ENCODE results near the gene TESPA1. TPM values are rescaled to one million over a fixed set of nuclear protein-coding genes. Genes with fewer than 3 reads are reported as not detected.

The TESPA1 gene
- total and polyA plus RNA-seq, 2 experiments from 2014 or later = 0.34 TPM; not detected in 1

DNA sequence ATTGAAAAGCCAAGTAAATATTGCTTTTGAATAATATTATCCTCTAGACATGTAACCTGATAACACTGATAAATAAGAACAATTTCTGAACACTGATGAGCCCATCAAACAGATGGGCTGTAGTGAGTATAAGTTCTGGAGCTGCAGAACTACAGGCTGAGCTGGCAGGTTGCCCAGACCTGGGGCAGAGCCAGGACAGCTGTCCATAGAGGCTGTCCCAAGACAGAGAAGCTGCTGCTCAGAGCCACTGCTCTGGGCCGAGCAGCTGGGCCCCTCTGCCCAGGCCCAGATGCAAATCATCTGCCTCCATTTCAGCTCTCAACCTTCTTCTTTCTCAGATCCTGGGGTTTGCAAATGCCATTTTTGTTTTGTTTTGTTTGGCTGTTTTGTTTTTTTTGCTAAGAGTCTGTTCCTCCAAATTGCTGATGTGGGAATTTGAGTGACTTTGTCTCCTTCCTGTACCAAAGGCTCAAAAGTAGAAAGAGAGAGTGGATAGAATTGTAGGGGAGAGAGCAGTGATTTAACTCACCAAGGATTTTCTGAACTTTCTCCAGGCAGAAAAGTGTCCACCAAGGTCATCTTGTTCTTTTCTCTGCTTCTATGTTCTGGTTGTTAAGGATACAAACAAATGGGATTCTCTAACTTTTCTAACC is 4.0 kb upstream of the TESPA1 start:
- Histone ChIP-seq H3K4me2 (no peak overlapping the region), H3K4me3 (no peak overlapping the region), H2AFZ (peak overlapping the region; percentile 83), H3K36me3 (ENCODE audit: insufficient read depth) (no peaks in the 10 kb centered on the region), H3K4me1 (ENCODE audit: insufficient read depth) (no peaks in the 10 kb centered on the region), H3K9me2 (ENCODE audit: insufficient read depth) (no peaks in the 10 kb centered on the region), H3F3A (replicated peaks; ENCODE audit: low read depth) (no peaks in the 10 kb centered on the region), H3K27me3 (ENCODE audit: insufficient read depth) (no peaks in the 10 kb centered on the region), H4K20me1 (replicated peaks; ENCODE audit: insufficient read depth) (no peaks in the 10 kb centered on the region), H3K79me2 (replicated peaks; ENCODE audit: insufficient read depth) (no peaks in the 10 kb centered on the region), H3K27ac (ENCODE audit: low read depth) (no peak overlapping the region)
- Mint-ChIP-seq H3K4me1 (no peaks in the 10 kb centered on the region), H3K27ac (no peak overlapping the region), H3K9me3 (no peaks in the 10 kb centered on the region), H3K36me3 (ENCODE audit: low read depth) (no peaks in the 10 kb centered on the region), H3K4me3 (no peak overlapping the region), H3K27me3 (ENCODE audit: insufficient read depth, low read depth, poor library complexity) (peaks cover 3% of the 10 kb centered on the region)
- DNase-seq (ENCODE audit: low spot score) (no peak), ATAC-seq (no peak)
- TF ChIP-seq, protein P1, sequence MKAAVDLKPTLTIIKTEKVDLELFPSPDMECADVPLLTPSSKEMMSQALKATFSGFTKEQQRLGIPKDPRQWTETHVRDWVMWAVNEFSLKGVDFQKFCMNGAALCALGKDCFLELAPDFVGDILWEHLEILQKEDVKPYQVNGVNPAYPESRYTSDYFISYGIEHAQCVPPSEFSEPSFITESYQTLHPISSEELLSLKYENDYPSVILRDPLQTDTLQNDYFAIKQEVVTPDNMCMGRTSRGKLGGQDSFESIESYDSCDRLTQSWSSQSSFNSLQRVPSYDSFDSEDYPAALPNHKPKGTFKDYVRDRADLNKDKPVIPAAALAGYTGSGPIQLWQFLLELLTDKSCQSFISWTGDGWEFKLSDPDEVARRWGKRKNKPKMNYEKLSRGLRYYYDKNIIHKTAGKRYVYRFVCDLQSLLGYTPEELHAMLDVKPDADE (IDR thresholded peaks at IDR 0.05) = no peak
- TF ChIP-seq EZH2 (IDR thresholded peaks at IDR 0.05; ENCODE audit: low read depth, unreplicated experiment) = no peak
- TF ChIP-seq NANOG (IDR thresholded peaks at IDR 0.05; ENCODE audit: borderline replicate concordance) = no peak
- TF ChIP-seq ZNF331 (CRISPR knock-in tag; IDR thresholded peaks at IDR 0.05; ENCODE audit: low read depth) = no peak

DNA sequence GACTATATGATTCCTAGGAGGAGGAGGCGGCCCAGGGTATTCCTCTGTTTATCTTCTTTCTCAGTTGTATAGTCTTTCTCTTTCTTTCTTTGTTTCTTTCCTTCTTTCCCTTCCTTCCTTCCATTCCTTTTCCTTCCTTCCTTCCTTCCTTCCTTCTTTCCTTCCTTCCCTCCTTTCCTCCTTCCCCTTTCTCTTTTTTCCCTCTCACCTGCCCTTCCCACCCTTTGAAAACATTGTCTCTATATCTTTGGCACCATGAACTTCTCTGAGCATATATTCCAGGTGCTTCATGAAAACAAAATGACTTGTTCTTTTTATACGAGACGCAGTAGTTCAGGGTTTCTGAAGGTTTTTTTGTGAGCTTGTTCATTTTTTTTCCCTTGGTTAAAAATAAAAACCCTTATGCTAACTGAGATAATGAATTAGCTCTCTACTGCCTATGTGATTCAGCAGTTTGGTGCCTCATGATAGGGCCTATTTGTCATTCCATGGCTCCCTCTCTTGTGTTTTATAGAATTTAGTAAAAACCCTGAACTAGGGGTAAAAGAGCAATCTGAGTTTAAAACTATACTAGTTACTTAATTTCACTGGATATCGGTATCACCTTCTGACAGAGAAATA is 3.2 kb upstream of the TESPA1 start:
- Mint-ChIP-seq H3K4me3 (no peak overlapping the region), H3K4me1 (no peaks in the 10 kb centered on the region), H3K27me3 (ENCODE audit: insufficient read depth, low read depth, poor library complexity) (peaks cover 3% of the 10 kb centered on the region), H3K9me3 (no peaks in the 10 kb centered on the region), H3K36me3 (ENCODE audit: low read depth) (no peaks in the 10 kb centered on the region), H3K27ac (no peak overlapping the region)
- H3K4me1 ChIP-seq (ENCODE audit: insufficient read depth) = no peaks in the 10 kb centered on the region
- no peaks in the 10 kb centered on the region for H3K9me2 ChIP-seq (ENCODE audit: insufficient read depth)
- DNase-seq (ENCODE audit: low spot score) = no peak
- H3K36me3 ChIP-seq (ENCODE audit: insufficient read depth) = no peaks in the 10 kb centered on the region
- ATAC-seq = no peak
- no peaks in the 10 kb centered on the region for H4K20me1 ChIP-seq (replicated peaks; ENCODE audit: insufficient read depth)
- no peaks in the 10 kb centered on the region for H3K27me3 ChIP-seq (ENCODE audit: insufficient read depth)
- no peaks in the 10 kb centered on the region for H3K79me2 ChIP-seq (replicated peaks; ENCODE audit: insufficient read depth)
- H3K27ac ChIP-seq (ENCODE audit: low read depth) = no peak overlapping the region
- H3K4me3 ChIP-seq = no peak overlapping the region
- H3K4me2 ChIP-seq = no peak overlapping the region
- H2AFZ ChIP-seq = no peak overlapping the region
- no peaks in the 10 kb centered on the region for H3F3A ChIP-seq (replicated peaks; ENCODE audit: low read depth)
- TF ChIP-seq EZH2 (IDR thresholded peaks at IDR 0.05; ENCODE audit: low read depth, unreplicated experiment) (no peak), EZH2phosphoT487 (IDR thresholded peaks at IDR 0.05; ENCODE audit: unreplicated experiment) (no peak), NANOG (IDR thresholded peaks at IDR 0.05; ENCODE audit: borderline replicate concordance) (no peak), POLR2AphosphoS5 (IDR thresholded peaks at IDR 0.05; ENCODE audit: low read depth) (no peak), STAT1 (IDR thresholded peaks at IDR 0.05; ENCODE audit: unreplicated experiment) (no peak), JUNB (IDR thresholded peaks at IDR 0.05; ENCODE audit: unreplicated experiment) (no peak)
- TF ChIP-seq, protein P2, sequence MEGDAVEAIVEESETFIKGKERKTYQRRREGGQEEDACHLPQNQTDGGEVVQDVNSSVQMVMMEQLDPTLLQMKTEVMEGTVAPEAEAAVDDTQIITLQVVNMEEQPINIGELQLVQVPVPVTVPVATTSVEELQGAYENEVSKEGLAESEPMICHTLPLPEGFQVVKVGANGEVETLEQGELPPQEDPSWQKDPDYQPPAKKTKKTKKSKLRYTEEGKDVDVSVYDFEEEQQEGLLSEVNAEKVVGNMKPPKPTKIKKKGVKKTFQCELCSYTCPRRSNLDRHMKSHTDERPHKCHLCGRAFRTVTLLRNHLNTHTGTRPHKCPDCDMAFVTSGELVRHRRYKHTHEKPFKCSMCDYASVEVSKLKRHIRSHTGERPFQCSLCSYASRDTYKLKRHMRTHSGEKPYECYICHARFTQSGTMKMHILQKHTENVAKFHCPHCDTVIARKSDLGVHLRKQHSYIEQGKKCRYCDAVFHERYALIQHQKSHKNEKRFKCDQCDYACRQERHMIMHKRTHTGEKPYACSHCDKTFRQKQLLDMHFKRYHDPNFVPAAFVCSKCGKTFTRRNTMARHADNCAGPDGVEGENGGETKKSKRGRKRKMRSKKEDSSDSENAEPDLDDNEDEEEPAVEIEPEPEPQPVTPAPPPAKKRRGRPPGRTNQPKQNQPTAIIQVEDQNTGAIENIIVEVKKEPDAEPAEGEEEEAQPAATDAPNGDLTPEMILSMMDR (conservative IDR thresholded peaks at IDR 0.05; ENCODE audit: low read depth in 2 of 2) = no peak
- TF ChIP-seq, protein P3, sequence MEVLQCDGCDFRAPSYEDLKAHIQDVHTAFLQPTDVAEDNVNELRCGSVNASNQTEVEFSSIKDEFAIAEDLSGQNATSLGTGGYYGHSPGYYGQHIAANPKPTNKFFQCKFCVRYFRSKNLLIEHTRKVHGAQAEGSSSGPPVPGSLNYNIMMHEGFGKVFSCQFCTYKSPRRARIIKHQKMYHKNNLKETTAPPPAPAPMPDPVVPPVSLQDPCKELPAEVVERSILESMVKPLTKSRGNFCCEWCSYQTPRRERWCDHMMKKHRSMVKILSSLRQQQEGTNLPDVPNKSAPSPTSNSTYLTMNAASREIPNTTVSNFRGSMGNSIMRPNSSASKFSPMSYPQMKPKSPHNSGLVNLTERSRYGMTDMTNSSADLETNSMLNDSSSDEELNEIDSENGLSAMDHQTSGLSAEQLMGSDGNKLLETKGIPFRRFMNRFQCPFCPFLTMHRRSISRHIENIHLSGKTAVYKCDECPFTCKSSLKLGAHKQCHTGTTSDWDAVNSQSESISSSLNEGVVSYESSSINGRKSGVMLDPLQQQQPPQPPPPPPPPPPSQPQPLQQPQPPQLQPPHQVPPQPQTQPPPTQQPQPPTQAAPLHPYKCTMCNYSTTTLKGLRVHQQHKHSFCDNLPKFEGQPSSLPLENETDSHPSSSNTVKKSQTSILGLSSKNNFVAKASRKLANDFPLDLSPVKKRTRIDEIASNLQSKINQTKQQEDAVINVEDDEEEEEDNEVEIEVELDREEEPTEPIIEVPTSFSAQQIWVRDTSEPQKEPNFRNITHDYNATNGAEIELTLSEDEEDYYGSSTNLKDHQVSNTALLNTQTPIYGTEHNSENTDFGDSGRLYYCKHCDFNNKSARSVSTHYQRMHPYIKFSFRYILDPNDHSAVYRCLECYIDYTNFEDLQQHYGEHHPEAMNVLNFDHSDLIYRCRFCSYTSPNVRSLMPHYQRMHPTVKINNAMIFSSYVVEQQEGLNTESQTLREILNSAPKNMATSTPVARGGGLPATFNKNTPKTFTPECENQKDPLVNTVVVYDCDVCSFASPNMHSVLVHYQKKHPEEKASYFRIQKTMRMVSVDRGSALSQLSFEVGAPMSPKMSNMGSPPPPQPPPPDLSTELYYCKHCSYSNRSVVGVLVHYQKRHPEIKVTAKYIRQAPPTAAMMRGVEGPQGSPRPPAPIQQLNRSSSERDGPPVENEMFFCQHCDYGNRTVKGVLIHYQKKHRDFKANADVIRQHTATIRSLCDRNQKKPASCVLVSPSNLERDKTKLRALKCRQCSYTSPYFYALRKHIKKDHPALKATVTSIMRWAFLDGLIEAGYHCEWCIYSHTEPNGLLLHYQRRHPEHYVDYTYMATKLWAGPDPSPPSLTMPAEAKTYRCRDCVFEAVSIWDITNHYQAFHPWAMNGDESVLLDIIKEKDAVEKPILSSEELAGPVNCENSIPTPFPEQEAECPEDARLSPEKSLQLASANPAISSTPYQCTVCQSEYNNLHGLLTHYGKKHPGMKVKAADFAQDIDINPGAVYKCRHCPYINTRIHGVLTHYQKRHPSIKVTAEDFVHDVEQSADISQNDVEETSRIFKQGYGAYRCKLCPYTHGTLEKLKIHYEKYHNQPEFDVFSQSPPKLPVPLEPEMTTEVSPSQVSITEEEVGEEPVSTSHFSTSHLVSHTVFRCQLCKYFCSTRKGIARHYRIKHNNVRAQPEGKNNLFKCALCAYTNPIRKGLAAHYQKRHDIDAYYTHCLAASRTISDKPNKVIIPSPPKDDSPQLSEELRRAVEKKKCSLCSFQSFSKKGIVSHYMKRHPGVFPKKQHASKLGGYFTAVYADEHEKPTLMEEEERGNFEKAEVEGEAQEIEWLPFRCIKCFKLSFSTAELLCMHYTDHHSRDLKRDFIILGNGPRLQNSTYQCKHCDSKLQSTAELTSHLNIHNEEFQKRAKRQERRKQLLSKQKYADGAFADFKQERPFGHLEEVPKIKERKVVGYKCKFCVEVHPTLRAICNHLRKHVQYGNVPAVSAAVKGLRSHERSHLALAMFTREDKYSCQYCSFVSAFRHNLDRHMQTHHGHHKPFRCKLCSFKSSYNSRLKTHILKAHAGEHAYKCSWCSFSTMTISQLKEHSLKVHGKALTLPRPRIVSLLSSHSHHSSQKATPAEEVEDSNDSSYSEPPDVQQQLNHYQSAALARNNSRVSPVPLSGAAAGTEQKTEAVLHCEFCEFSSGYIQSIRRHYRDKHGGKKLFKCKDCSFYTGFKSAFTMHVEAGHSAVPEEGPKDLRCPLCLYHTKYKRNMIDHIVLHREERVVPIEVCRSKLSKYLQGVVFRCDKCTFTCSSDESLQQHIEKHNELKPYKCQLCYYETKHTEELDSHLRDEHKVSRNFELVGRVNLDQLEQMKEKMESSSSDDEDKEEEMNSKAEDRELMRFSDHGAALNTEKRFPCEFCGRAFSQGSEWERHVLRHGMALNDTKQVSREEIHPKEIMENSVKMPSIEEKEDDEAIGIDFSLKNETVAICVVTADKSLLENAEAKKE (CRISPR knock-in tag; IDR thresholded peaks at IDR 0.05) = no peak
- TF ChIP-seq, protein P1 (IDR thresholded peaks at IDR 0.05) = no peak

All from GM23338 (cell line).